Measurements from ENCODE around the gene UBR2. TPM values are rescaled to one million over a fixed set of nuclear protein-coding genes. Genes with fewer than 3 reads are reported as not detected.
"Not testable (repeated sequence)": the region's sequence is repeated elsewhere in the genome, so short reads cannot be mapped to it uniquely, and the experiment has no call there.

UBR2 gene
- total and polyA plus RNA-seq, 2 donors (not counting 3 experiments of a cell fraction or from before 2014, with no cell fraction given): 8.0 to 22.3 TPM

DNA sequence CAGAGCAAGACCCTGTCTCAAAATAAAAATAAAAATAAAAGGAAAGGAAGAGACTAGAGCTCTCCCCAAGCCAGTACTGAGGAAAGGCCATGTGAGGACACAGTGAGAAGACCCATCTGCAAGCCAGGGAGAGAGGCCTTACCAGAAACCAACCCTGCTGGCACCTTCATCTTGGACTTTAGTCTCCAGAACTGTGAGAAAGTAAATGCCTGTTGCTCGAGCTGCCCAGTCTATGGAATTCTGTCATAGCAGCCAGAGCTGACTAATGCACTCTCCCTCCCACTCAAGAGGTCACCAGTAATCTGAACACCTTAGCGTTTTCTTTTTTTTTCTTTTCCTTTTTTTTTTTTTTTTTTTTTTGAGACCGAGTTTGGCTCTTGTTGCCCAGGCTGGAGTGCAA is 165.9 kb downstream of the UBR2 start:
- CTCF ChIA-PET: interaction anchor here (1.1 to 1.6 kb wide), 5 partner anchors 11 to 68 kb away, joined by 4 to 8 read pairs (median 5); no protein-coding TSS in a partner anchor

DNA sequence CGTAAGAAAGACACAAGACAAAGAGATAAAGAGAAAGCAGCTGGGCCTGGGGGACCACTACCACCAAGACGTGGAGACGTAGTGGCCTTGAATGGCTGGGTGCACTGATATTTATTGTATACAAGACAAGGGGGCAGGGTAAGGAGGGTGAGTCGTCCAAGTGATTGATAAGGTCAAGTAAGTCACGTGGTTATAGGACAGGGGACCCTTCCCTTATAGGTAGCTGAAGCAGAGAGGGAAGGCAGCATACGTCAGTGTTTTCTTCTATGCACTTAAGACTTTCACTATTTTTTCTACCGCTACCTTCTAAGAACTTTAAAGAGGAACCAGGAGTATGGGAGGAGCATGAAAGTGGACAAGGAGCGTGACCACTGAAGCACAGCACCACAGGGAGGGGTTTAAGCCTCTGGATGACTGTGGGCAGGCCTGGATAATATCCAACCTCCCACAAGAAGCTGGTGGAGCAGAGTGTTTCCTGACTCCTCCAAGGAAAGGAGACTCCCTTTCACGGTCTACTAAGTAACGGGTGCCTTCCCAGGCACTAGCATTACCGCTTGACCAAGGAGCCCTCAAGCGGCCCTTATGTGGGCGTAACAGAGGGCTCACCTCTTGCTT is 170.1 kb downstream of the UBR2 start:
- H4K20me1 ChIP-seq (replicated peaks; ENCODE audit: control insufficient read depth, extremely low read depth, insufficient read depth, low read length); intact Hi-C loops (cut with micrococcal nuclease); FAIRE-seq; dilution Hi-C loops (cut with MboI; ENCODE audit: extremely low pct_ligation_motif_present, low sequenced_read_pairs); H3K36me3 ChIP-seq (ENCODE audit: control insufficient read depth in 2 of 2, extremely low read depth in 1 of 2, insufficient read depth in 2 of 2, low read length in 2 of 2); H3K4me2 ChIP-seq (ENCODE audit: insufficient read depth, low read length); BruUV-seq (replicated peaks); H3K27ac ChIP-seq (ENCODE audit: insufficient read depth, low read depth, low read length); H3K4me3 ChIP-seq (replicated peaks in 1 of 3; ENCODE audit: insufficient read depth in 1 of 3, low read depth in 1 of 3, low read length in 3 of 3); H3K9me1 ChIP-seq (replicated peaks; ENCODE audit: control insufficient read depth, extremely low read depth, insufficient read depth, low read length); H3K9me3 ChIP-seq (replicated peaks; ENCODE audit: control insufficient read depth, insufficient read depth, low read length); H2AFZ ChIP-seq (ENCODE audit: low read depth, low read length); H3K27me3 ChIP-seq (ENCODE audit: control insufficient read depth in 2 of 2, insufficient read depth in 2 of 2, low read length in 2 of 2); H3K4me1 ChIP-seq (ENCODE audit: control insufficient read depth, extremely low read depth, insufficient read depth, low read length); H3K9ac ChIP-seq (replicated peaks; ENCODE audit: extremely low read depth, insufficient read depth, low read length); DNase-seq (ENCODE audit: low read depth, low spot score); H3K79me2 ChIP-seq (ENCODE audit: control insufficient read depth, insufficient read depth, low read length): not testable (repeated sequence)
- POLR2A ChIA-PET: interaction anchor here (0.6 kb wide), 1 partner anchor 12 kb away, joined by 3 read pairs; the partner anchor contains the start of gene TBCC
- CTCF ChIA-PET: interaction anchor here (0.6 kb wide), 1 partner anchor 12 kb away, joined by 3 read pairs; the partner anchor contains the start of gene TBCC

More for the DNA sequence above, 165.9 kb downstream of the UBR2 start:
- dilution Hi-C loops (cut with MboI; ENCODE audit: extremely low pct_ligation_motif_present, low sequenced_read_pairs) (no loop called here), intact Hi-C loops (cut with micrococcal nuclease) (loop anchor here (5.0 kb wide), 2 partner anchors 73 to 168 kb away; no protein-coding TSS in a partner anchor)
- Histone ChIP-seq H3K27me3 (ENCODE audit: control insufficient read depth in 2 of 2, insufficient read depth in 2 of 2, low read length in 2 of 2) (no peaks in the 10 kb centered on the region), H3K4me2 (ENCODE audit: insufficient read depth, low read length) (no peak overlapping the region), H3K27ac (ENCODE audit: insufficient read depth, low read depth, low read length) (no peak overlapping the region), H3K4me3 (replicated peaks in 1 of 3; ENCODE audit: insufficient read depth in 1 of 3, low read depth in 1 of 3, low read length in 3 of 3) (no peak overlapping the region), H4K20me1 (replicated peaks; ENCODE audit: control insufficient read depth, extremely low read depth, insufficient read depth, low read length) (no peaks in the 10 kb centered on the region), H3K4me1 (ENCODE audit: control insufficient read depth, extremely low read depth, insufficient read depth, low read length) (peaks cover 11% of the 10 kb centered on the region), H3K79me2 (ENCODE audit: control insufficient read depth, insufficient read depth, low read length) (no peaks in the 10 kb centered on the region), H2AFZ (ENCODE audit: low read depth, low read length) (no peak overlapping the region), H3K36me3 (ENCODE audit: control insufficient read depth in 2 of 2, extremely low read depth in 1 of 2, insufficient read depth in 2 of 2, low read length in 2 of 2) (no peaks in the 10 kb centered on the region), H3K9ac (replicated peaks; ENCODE audit: extremely low read depth, insufficient read depth, low read length) (no peak overlapping the region), H3K9me3 (replicated peaks; ENCODE audit: control insufficient read depth, insufficient read depth, low read length) (no peaks in the 10 kb centered on the region), H3K9me1 (replicated peaks; ENCODE audit: control insufficient read depth, extremely low read depth, insufficient read depth, low read length) (no peaks in the 10 kb centered on the region)
- TF ChIP-seq POLR2A (IDR thresholded peaks at IDR 0.05; ENCODE audit: low read depth, low read length) (no peak), JUN (IDR thresholded peaks at IDR 0.05; ENCODE audit: borderline replicate concordance, insufficient read depth, insufficient read length, low read depth) (no peak), EZH2 (IDR thresholded peaks at IDR 0.05; ENCODE audit: borderline replicate concordance, low read depth, low read length, severe bottlenecking) (no peak), GATA2 (IDR thresholded peaks at IDR 0.05; ENCODE audit: insufficient read depth, insufficient read length, low read depth, low read length) (no peak), FOS (IDR thresholded peaks at IDR 0.05; ENCODE audit: borderline replicate concordance, insufficient read depth, low read length) (no peak), POLR2AphosphoS5 (IDR thresholded peaks at IDR 0.05; ENCODE audit: insufficient read depth, low read depth, low read length) (no peak), MYC (IDR thresholded peaks at IDR 0.05; ENCODE audit: low read depth, low read length) (no peak)
- TF ChIP-seq, protein P1, sequence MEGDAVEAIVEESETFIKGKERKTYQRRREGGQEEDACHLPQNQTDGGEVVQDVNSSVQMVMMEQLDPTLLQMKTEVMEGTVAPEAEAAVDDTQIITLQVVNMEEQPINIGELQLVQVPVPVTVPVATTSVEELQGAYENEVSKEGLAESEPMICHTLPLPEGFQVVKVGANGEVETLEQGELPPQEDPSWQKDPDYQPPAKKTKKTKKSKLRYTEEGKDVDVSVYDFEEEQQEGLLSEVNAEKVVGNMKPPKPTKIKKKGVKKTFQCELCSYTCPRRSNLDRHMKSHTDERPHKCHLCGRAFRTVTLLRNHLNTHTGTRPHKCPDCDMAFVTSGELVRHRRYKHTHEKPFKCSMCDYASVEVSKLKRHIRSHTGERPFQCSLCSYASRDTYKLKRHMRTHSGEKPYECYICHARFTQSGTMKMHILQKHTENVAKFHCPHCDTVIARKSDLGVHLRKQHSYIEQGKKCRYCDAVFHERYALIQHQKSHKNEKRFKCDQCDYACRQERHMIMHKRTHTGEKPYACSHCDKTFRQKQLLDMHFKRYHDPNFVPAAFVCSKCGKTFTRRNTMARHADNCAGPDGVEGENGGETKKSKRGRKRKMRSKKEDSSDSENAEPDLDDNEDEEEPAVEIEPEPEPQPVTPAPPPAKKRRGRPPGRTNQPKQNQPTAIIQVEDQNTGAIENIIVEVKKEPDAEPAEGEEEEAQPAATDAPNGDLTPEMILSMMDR (IDR thresholded peaks at IDR 0.05; ENCODE audit: extremely low read depth in 1 of 2, insufficient read depth in 1 of 2, low read depth in 1 of 2, low read length in 2 of 2): no peak
- TF ChIP-seq, protein P2, sequence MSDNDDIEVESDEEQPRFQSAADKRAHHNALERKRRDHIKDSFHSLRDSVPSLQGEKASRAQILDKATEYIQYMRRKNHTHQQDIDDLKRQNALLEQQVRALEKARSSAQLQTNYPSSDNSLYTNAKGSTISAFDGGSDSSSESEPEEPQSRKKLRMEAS (IDR thresholded peaks at IDR 0.05; ENCODE audit: insufficient read depth, insufficient read length): no peak
- POLR2A ChIA-PET: interaction anchor here (0.6 to 0.7 kb wide), 2 partner anchors 16 to 46 kb away, joined by 5 to 13 read pairs; partner anchors contain the start of gene TBCC
- no TSS peak for BruUV-seq (replicated peaks)
- FAIRE-seq: no peak
- DNase-seq (ENCODE audit: low read depth, low spot score): no peak

Measured in endothelial cell of umbilical vein (primary cell).